ENCODE measurements around the gene ECHS1.
"Not testable (repeated sequence)": the region's sequence is repeated elsewhere in the genome, so short reads cannot be mapped to it uniquely, and the experiment has no call there.

The ECHS1 gene

GRCh38 chr10:133372507-133372906, 647 bp downstream of the ECHS1 start:
- Histone ChIP-seq H3K27me3 (ENCODE audit: insufficient read depth, poor library complexity, severe bottlenecking) (no peaks in the 10 kb centered on the region), H3K27ac (ENCODE audit: poor library complexity, severe bottlenecking) (no peak overlapping the region), H3K4me1 (ENCODE audit: insufficient read depth, poor library complexity, severe bottlenecking) (peaks cover 5% of the 10 kb centered on the region), H3K36me3 (ENCODE audit: low read depth) (peaks cover 12% of the 10 kb centered on the region), H3K9me3 (ENCODE audit: severe bottlenecking) (no peaks in the 10 kb centered on the region), H3K4me3 (ENCODE audit: severe bottlenecking) (no peak overlapping the region)
- TF ChIP-seq CTCF (IDR thresholded peaks at IDR 0.05; ENCODE audit: poor library complexity, severe bottlenecking), result no peak
- ATAC-seq (ENCODE audit: low read depth), result no peak
- no peak for DNase-seq (ENCODE audit: low spot score)

- Histone ChIP-seq H3K27me3 (ENCODE audit: insufficient read depth, poor library complexity, severe bottlenecking) (no peaks in the 10 kb centered on the region), H3K4me1 (ENCODE audit: insufficient read depth, poor library complexity, severe bottlenecking) (peaks cover 5% of the 10 kb centered on the region), H3K9me3 (ENCODE audit: severe bottlenecking) (no peaks in the 10 kb centered on the region), H3K4me3 (ENCODE audit: severe bottlenecking) (no peak overlapping the region), H3K27ac (ENCODE audit: poor library complexity, severe bottlenecking) (no peak overlapping the region), H3K36me3 (ENCODE audit: low read depth) (peaks cover 25% of the 10 kb centered on the region)
- DNase-seq (ENCODE audit: low spot score) (no peak), ATAC-seq (ENCODE audit: low read depth) (no peak)
- no peak for TF ChIP-seq CTCF (IDR thresholded peaks at IDR 0.05; ENCODE audit: poor library complexity, severe bottlenecking)
Measured at GRCh38 chr10:133370030-133370786, 2.9 kb downstream of the ECHS1 start.

DNA sequence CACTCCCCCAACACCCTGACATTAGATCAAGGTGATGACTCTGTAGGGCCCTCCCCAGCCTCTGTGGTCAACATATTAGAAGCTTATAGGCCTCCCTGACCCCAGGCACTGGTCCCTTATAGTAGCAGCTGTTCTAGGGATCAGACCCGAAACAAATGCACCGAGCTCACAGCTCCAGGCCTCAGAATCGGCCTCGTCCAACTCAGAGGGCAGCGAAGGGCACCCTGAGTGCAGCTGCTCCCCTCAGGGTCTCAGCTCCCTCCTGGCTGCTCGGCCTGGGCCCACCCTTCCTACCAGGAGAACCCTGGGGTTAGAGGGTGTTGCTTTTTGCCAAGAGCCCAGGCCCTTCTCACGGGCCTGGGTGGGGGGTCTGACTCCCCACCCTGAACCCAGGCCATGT, 5.0 kb downstream of the ECHS1 start:
- Histone ChIP-seq H3K9me3 (ENCODE audit: severe bottlenecking) (no peaks in the 10 kb centered on the region), H3K27me3 (ENCODE audit: insufficient read depth, poor library complexity, severe bottlenecking) (no peaks in the 10 kb centered on the region), H3K36me3 (ENCODE audit: low read depth) (peaks cover 41% of the 10 kb centered on the region), H3K4me3 (ENCODE audit: severe bottlenecking) (no peak overlapping the region), H3K27ac (ENCODE audit: poor library complexity, severe bottlenecking) (no peak overlapping the region), H3K4me1 (ENCODE audit: insufficient read depth, poor library complexity, severe bottlenecking) (no peaks in the 10 kb centered on the region)
- no peak for TF ChIP-seq CTCF (IDR thresholded peaks at IDR 0.05; ENCODE audit: poor library complexity, severe bottlenecking)
- ATAC-seq (ENCODE audit: low read depth), result no peak
- DNase-seq (ENCODE audit: low spot score), result no peak

GRCh38 chr10:133367461-133367860, 5.7 kb downstream of the ECHS1 start:
- peaks cover 44% of the 10 kb centered on the region for H3K36me3 ChIP-seq (ENCODE audit: low read depth)

DNA sequence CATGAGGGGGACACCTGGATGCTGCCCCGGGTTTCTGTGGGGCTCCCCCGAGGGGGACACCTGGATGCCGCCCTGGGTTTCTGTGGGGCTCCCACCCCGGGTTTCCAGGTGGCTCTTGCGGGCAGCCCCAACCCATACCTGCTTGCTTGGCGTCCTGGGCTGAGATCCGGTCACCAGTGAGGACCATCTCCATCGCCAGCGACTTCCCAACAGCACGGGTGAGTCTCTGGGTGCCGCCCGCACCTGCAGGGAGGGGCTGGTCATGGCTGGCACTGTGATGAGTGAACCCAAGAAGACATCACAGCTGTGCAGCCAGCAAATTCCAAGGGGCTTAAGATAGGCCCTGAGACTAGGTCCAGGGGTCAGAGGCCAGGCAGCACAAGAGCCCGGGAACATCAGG, 6.4 kb downstream of the ECHS1 start:
- Histone ChIP-seq H3K4me3 (ENCODE audit: severe bottlenecking) (no peak overlapping the region), H3K4me1 (ENCODE audit: insufficient read depth, poor library complexity, severe bottlenecking) (no peaks in the 10 kb centered on the region), H3K27me3 (ENCODE audit: insufficient read depth, poor library complexity, severe bottlenecking) (no peaks in the 10 kb centered on the region), H3K27ac (ENCODE audit: poor library complexity, severe bottlenecking) (no peak overlapping the region), H3K36me3 (ENCODE audit: low read depth) (peaks cover 49% of the 10 kb centered on the region), H3K9me3 (ENCODE audit: severe bottlenecking) (no peaks in the 10 kb centered on the region)
- DNase-seq (ENCODE audit: low spot score) (no peak), ATAC-seq (ENCODE audit: low read depth) (no peak)
- TF ChIP-seq CTCF (IDR thresholded peaks at IDR 0.05; ENCODE audit: poor library complexity, severe bottlenecking), result no peak

More at GRCh38 chr10:133367461-133367860, 5.7 kb downstream of the ECHS1 start:
- not testable (repeated sequence) for ATAC-seq (ENCODE audit: low read depth); H3K4me1 ChIP-seq (ENCODE audit: insufficient read depth, poor library complexity, severe bottlenecking); H3K9me3 ChIP-seq (ENCODE audit: severe bottlenecking); DNase-seq (ENCODE audit: low spot score); H3K27me3 ChIP-seq (ENCODE audit: insufficient read depth, poor library complexity, severe bottlenecking); H3K4me3 ChIP-seq (ENCODE audit: severe bottlenecking); H3K27ac ChIP-seq (ENCODE audit: poor library complexity, severe bottlenecking)
